HL-60 (cell line): Measurements from ENCODE around the gene PCDH8.
A peak's percentile ranks its signal among the peaks of the same experiment; 100 is the strongest.

Source experiments
- DNase-seq, 2 experiments: peaks; one replicate each; pipeline ENCODE4 v3.0.0-alpha.2; 2010 to 2020; ENCODE audit warnings: low read depth in 1 of 2, low spot score in 1 of 2
- H3K27ac ChIP-seq: fragments of 250-450 bp; sonication (Bioruptor Pico); replicated peaks from 2 replicates; pipeline ENCODE4 v1.5.1; 2020; ENCODE audit warnings: mild to moderate bottlenecking, moderate library complexity
- H3K27me3 ChIP-seq: fragments of 250-450 bp; sonication (Bioruptor Pico); 2 replicates; pipeline ENCODE4 v1.5.1; 2021; ENCODE audit warnings: mild to moderate bottlenecking, moderate library complexity; ENCODE audit not compliant: insufficient read depth, poor library complexity, severe bottlenecking
- H3K4me3 ChIP-seq: replicated peaks from 2 replicates; pipeline ENCODE4 v1.5.1; 2011; ENCODE audit warnings: mild to moderate bottlenecking, control low read depth, low read length; ENCODE audit not compliant: insufficient read depth
- CTCF ChIP-seq: IDR thresholded peaks from one replicate; pipeline ENCODE4 v1.5.1; 2011; ENCODE audit warnings: low read length, control low read depth, inconsistent platforms; ENCODE audit not compliant: insufficient read depth
- GABPA ChIP-seq: IDR thresholded peaks from 2 replicates; pipeline ENCODE4 v1.6.1; 2012; ENCODE audit warnings: low read depth
- POLR2AphosphoS5 ChIP-seq: IDR thresholded peaks from 2 replicates; pipeline ENCODE4 v1.6.1; 2012; ENCODE audit warnings: low read depth
- SPI1 ChIP-seq: IDR thresholded peaks from 2 replicates; pipeline ENCODE4 v1.6.1; 2012; ENCODE audit warnings: low read depth, mild to moderate bottlenecking, borderline replicate concordance
- TF ChIP-seq, protein P1 (sequence below): IDR thresholded peaks from 2 replicates; pipeline ENCODE4 v1.6.1; 2012; ENCODE audit warnings: low read depth; ENCODE audit not compliant: insufficient replicate concordance

The PCDH8 gene

DNA sequence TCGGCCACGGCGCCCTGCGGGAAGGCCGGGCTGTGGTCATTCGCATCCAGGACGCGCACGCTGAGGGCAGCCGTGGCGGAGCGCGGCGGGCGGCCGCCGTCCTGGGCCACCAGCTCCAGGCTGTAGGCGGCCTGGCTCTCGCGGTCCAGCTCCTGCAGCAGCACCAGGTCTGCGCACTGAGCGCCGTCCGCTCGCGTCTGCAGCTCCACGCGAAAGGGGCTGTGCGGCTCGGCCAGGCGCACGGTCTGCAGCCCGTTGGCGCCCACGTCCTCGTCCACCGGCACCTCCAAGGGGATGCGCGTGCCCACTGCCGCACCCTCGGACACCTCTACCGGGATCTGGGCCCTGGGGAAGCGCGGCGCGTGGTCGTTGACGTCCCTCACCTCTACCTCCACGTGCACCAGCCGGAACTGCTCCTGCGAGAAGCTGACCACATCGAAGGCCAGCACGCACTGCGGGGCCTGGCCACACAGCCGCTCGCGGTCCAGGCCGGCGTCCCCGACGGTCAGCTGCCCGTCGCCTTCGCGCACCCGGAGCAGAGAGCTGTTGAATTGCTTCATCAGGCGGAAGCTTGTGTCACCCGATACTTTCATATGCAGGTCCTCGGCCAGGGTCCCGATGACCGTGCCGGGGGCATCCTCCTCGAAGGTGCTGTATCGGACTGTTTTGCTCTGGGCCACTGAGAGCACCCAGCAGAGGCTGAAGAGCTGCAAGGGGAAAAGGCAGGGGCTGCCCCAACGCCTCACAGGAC, 583 bp downstream of the PCDH8 start:
- no peak overlapping the region for H3K27ac ChIP-seq
- DNase-seq = no peak
- H3K4me3 ChIP-seq = no peak overlapping the region
- peaks cover 43% of the 10 kb centered on the region for H3K27me3 ChIP-seq
- TF ChIP-seq POLR2AphosphoS5 = no peak
- TF ChIP-seq, protein P1, sequence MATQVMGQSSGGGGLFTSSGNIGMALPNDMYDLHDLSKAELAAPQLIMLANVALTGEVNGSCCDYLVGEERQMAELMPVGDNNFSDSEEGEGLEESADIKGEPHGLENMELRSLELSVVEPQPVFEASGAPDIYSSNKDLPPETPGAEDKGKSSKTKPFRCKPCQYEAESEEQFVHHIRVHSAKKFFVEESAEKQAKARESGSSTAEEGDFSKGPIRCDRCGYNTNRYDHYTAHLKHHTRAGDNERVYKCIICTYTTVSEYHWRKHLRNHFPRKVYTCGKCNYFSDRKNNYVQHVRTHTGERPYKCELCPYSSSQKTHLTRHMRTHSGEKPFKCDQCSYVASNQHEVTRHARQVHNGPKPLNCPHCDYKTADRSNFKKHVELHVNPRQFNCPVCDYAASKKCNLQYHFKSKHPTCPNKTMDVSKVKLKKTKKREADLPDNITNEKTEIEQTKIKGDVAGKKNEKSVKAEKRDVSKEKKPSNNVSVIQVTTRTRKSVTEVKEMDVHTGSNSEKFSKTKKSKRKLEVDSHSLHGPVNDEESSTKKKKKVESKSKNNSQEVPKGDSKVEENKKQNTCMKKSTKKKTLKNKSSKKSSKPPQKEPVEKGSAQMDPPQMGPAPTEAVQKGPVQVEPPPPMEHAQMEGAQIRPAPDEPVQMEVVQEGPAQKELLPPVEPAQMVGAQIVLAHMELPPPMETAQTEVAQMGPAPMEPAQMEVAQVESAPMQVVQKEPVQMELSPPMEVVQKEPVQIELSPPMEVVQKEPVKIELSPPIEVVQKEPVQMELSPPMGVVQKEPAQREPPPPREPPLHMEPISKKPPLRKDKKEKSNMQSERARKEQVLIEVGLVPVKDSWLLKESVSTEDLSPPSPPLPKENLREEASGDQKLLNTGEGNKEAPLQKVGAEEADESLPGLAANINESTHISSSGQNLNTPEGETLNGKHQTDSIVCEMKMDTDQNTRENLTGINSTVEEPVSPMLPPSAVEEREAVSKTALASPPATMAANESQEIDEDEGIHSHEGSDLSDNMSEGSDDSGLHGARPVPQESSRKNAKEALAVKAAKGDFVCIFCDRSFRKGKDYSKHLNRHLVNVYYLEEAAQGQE = no peak
- no peak for TF ChIP-seq SPI1

GRCh38 chr13:52847322-52847681, 1.1 kb downstream of the PCDH8 start:
- Histone ChIP-seq H3K4me3 (no peak overlapping the region), H3K27me3 (peaks cover 42% of the 10 kb centered on the region), H3K27ac (no peak overlapping the region)
- DNase-seq = no peak
- TF ChIP-seq SPI1 = no peak
- no peak for TF ChIP-seq POLR2AphosphoS5
- TF ChIP-seq CTCF = no peak
- TF ChIP-seq, protein P1 = no peak
- no peak for TF ChIP-seq GABPA

DNA sequence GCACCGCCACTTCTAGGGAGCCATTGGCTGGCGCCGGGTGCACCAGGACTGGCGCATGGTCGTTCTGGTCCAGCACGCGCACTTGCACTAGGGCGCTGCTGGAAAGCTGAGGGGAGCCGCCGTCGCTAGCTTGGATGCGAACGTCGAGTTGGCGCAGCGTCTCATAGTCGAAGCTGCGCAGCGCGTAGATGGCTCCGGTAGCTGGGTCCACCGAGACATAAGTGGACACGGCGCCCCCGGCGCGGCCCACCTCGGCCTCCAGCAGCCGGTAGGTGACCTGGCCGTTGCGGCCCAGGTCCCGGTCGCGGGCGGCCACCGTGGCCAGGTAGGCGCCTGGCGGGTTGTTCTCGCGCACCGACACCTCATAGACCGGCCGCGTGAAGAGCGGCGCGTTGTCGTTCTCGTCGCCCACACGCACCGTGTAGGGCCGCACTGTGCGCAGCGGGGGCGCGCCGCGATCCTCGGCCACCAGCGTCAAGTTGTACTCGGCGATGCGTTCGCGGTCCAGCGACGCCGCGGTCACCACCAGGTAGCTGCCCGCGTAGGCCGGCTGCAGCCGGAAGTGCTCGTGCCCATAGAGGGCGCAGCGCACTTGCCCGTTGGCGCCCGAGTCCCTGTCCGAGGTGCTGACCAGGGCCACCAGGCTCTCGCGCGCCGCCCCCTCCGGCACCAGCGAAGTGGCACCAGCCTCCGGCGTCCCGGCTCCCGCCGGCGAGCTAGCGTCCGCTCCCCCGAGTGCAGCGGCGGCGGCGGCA, 1.7 kb downstream of the PCDH8 start:
- no peak for TF ChIP-seq GABPA
- TF ChIP-seq, protein P1 = peak; percentile 99
- peaks cover 39% of the 10 kb centered on the region for H3K27me3 ChIP-seq
- DNase-seq = peak in 1 of 2 experiments; percentile 58
- no peak overlapping the region for H3K27ac ChIP-seq
- H3K4me3 ChIP-seq = no peak overlapping the region

DNA sequence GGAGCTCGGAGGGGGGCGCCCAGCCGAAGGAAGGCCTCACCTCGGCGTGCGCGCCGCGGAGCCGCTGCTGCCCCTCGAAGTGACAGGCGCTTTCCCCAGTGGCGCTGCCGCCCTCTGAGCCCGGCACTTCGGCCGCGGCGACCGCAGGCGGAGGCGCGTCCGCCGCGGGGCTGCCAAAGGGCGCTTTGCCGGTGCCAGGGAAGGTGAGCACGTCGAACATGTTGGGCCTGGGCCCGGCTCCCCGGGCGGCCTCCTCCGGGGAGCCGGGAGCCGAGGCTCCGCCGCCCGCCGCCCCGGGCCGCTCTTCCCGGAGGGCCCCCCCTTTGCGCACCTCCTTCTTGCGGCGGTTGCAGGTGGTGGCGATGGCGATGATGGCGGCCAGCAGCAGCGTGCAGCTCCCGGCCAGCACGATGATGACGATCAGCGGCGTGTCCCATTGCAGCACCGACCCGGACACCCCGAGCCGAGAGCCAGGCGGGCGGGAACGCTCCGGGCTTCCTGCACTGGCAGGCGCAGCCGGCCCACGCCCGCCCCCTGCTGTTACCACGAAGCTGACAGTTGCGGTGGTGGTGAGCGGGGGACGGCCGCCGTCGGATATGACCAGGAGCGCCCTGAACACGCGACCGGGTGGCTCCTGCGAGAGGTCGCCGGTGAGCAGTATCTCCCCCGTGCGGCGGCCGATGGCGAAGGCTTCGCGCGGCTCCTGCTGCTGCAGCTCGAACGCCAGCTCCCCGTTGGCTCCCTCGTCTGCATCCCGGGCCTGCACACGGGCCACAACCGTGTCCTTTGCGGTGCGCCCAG, 2.5 kb downstream of the PCDH8 start:
- H3K27ac ChIP-seq = no peak overlapping the region
- peak in 1 of 2 experiments; percentile 83 for DNase-seq
- H3K4me3 ChIP-seq = no peak overlapping the region
- no peak for TF ChIP-seq SPI1
- no peak for TF ChIP-seq POLR2AphosphoS5
- TF ChIP-seq, protein P1 = no peak
- no peak for TF ChIP-seq GABPA
- no peak for TF ChIP-seq CTCF
- H3K27me3 ChIP-seq = peaks cover 33% of the 10 kb centered on the region
